ENCODE measurements around the gene KRTAP5-5. TPM values are rescaled to one million over a fixed set of nuclear protein-coding genes. Genes with fewer than 3 reads are reported as not detected.

Gene KRTAP5-5
- total RNA-seq, 1 donor from 2014 or later = not detected

DNA sequence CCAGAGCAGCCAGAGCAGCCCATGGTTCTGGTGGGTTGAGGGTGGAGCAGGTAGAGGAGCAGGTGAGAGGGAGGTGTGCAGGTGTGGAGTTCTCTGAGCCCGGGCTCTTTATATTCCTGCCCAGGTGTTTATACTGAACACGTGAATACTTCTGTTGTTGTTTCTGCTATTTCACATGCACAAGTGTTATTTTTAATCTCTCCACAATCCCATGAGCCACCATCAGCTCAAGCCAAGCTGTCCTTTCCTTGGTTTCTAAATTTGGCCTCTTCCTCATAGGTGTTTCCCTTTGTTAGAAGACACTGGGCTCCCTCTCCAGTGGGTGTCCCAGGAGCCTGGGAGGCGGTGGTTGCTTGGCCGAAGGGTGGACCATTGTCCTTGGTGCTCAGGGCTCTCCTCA lies 21.2 kb upstream of the KRTAP5-5 start, which contains the start of gene KRTAP5-3:
Gene KRTAP5-3, minus strand, starts transcription at position 101 of the 400 bp plus-strand sequence. Its CDS starts 78 bp downstream, at position 23.
- Mint-ChIP-seq H3K36me3 (no peaks in the 10 kb centered on the region), H3K4me3 (peak within 1 kb of the TSS; percentile 12), H3K27me3 (peaks cover 22% of the 10 kb centered on the region), H3K27ac (no peak within 1 kb of the TSS), H3K4me1 (ENCODE audit: unreplicated experiment) (peaks cover 9% of the 10 kb centered on the region), H3K9me3 (no peaks in the 10 kb centered on the region)
- TF ChIP-seq, protein P1, sequence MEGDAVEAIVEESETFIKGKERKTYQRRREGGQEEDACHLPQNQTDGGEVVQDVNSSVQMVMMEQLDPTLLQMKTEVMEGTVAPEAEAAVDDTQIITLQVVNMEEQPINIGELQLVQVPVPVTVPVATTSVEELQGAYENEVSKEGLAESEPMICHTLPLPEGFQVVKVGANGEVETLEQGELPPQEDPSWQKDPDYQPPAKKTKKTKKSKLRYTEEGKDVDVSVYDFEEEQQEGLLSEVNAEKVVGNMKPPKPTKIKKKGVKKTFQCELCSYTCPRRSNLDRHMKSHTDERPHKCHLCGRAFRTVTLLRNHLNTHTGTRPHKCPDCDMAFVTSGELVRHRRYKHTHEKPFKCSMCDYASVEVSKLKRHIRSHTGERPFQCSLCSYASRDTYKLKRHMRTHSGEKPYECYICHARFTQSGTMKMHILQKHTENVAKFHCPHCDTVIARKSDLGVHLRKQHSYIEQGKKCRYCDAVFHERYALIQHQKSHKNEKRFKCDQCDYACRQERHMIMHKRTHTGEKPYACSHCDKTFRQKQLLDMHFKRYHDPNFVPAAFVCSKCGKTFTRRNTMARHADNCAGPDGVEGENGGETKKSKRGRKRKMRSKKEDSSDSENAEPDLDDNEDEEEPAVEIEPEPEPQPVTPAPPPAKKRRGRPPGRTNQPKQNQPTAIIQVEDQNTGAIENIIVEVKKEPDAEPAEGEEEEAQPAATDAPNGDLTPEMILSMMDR (conservative IDR thresholded peaks at IDR 0.05) = no peak
- no peak for DNase-seq (ENCODE audit: extremely low spot score, unreplicated experiment)

DNA sequence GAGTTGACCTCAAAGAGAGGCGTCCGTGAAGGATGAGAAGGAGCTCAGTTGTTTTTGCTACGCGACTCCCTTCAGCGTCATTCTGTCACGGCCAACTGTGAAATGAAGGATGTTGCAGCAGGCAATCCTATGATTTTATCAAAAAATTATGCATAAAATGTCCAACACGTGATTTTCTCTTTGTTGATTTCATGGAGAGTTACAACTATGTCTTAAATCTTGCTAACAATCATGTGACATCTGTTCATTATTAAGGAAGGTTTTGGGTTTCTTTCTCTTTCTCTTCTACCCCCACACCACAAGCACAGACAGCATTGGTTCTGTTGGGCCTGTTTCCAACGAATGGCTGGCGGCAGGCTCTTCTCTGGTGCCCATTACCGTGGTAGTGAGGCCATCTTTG lies 11.3 kb upstream of the KRTAP5-5 start:
- Mint-ChIP-seq H3K4me1 (ENCODE audit: unreplicated experiment) (peaks cover 5% of the 10 kb centered on the region), H3K27ac (no peak overlapping the region), H3K27me3 (peaks cover 42% of the 10 kb centered on the region), H3K9me3 (peaks cover 19% of the 10 kb centered on the region), H3K4me3 (no peak overlapping the region), H3K36me3 (peaks cover 3% of the 10 kb centered on the region)
- TF ChIP-seq, protein P1 (conservative IDR thresholded peaks at IDR 0.05) = no peak
- no peak for DNase-seq (ENCODE audit: extremely low spot score, unreplicated experiment)

DNA sequence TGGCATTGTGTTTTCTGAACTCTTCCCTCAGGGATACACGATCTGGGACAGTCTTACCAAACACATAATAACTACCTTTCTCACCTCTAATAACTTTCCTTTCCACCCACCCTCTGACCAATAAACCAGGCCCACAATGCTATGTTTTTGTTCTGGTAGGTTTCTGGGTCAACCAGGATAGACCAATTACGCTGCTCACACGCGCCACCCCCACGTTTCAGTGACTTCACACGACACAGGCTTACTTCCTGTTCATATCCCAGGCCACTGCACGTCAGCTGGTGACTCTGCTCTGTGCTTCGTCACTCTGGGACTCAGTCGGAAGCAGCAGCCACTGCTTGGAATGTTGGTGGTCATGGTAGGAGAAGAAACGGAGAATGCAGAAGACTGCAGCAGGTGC lies 10.1 kb upstream of the KRTAP5-5 start:
- H3K36me3 Mint-ChIP-seq = peaks cover 3% of the 10 kb centered on the region
- peaks cover 41% of the 10 kb centered on the region for H3K27me3 Mint-ChIP-seq
- DNase-seq (ENCODE audit: extremely low spot score, unreplicated experiment) = no peak
- peak overlapping the region; percentile 14 for H3K27ac Mint-ChIP-seq
- peaks cover 14% of the 10 kb centered on the region for H3K9me3 Mint-ChIP-seq
- no peak overlapping the region for H3K4me3 Mint-ChIP-seq
- peaks cover 5% of the 10 kb centered on the region for H3K4me1 Mint-ChIP-seq (ENCODE audit: unreplicated experiment)
- TF ChIP-seq, protein P1 (conservative IDR thresholded peaks at IDR 0.05) = no peak

DNA sequence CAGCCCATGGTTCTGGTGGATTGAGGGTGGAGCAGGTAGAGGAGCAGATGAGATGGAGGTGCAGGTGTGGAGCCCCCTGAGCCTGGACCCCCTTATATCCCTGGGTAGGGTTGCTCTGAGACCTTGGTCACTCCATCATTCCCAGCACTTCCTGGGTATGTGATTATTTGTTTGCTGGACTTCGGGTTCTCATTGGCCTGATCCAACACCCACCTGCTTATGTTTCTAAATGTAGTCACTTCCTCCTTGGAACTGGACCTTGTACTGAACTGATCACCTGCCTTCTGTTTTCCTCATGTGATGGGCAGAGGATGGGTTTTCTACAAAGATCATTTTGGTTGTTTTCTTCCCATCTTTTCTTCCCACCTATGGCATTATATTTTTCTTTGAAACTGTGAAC lies 7.5 kb upstream of the KRTAP5-5 start, which contains the start of gene KRTAP5-4:
Gene KRTAP5-4, minus strand, starts transcription at position 53 of the 400 bp plus-strand sequence. Its CDS starts 45 bp downstream, at position 8.
- no peaks in the 10 kb centered on the region for H3K36me3 Mint-ChIP-seq
- H3K27me3 Mint-ChIP-seq = peaks cover 32% of the 10 kb centered on the region
- TF ChIP-seq, protein P1 (conservative IDR thresholded peaks at IDR 0.05) = no peak
- H3K4me1 Mint-ChIP-seq (ENCODE audit: unreplicated experiment) = peaks cover 5% of the 10 kb centered on the region
- no peak for DNase-seq (ENCODE audit: extremely low spot score, unreplicated experiment)
- H3K4me3 Mint-ChIP-seq = no peak within 1 kb of the TSS
- peaks cover under 1% of the 10 kb centered on the region for H3K9me3 Mint-ChIP-seq
- H3K27ac Mint-ChIP-seq = no peak within 1 kb of the TSS

DNA sequence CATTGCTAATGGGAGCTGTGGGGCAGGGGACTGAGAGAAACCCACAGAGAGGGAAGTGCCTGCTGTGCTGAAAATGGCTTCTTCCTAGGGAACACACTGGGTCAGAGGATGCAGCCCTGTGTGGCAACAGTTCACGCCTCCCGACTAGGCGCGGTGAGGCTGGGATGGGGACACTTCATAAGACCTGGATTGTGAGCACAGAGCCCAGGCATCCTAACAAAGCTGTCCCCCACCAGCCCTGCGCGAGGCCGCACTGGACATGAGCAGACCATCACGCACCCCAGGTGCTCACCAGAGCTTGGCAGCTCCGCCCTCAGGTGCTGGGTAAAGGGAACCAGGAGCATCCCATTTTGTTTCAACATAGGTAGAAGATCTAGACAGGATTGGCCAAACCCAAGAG lies 5.9 kb upstream of the KRTAP5-5 start:
- TF ChIP-seq, protein P1 (conservative IDR thresholded peaks at IDR 0.05) = no peak
- Mint-ChIP-seq H3K27me3 (peaks cover 36% of the 10 kb centered on the region), H3K4me3 (no peak overlapping the region), H3K4me1 (ENCODE audit: unreplicated experiment) (peaks cover 5% of the 10 kb centered on the region), H3K27ac (no peak overlapping the region), H3K9me3 (no peaks in the 10 kb centered on the region), H3K36me3 (no peaks in the 10 kb centered on the region)
- no peak for DNase-seq (ENCODE audit: extremely low spot score, unreplicated experiment)

DNA sequence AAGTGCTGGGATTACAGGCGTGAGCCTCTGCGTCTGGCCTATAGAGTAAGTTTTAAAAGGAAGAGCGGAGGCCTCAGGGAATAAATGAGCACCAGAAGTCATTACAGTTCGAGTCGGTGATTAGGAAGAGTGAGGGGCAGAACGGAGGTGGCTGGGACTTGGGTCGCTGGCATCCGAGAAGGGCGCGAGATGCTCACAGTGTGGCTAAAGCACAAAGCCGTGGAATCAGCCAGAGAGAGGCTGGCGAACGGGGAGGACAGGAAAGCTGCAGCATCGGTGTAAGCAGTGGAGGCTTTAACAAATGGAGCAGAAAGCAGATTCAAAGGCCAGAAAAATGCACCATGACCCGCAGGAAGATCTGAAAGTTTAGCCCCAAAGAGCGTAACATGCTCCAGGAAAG lies 5.0 kb upstream of the KRTAP5-5 start:
- Mint-ChIP-seq H3K27me3 (peaks cover 38% of the 10 kb centered on the region), H3K9me3 (no peaks in the 10 kb centered on the region), H3K36me3 (no peaks in the 10 kb centered on the region), H3K27ac (no peak overlapping the region), H3K4me3 (no peak overlapping the region), H3K4me1 (ENCODE audit: unreplicated experiment) (peaks cover under 1% of the 10 kb centered on the region)
- no peak for DNase-seq (ENCODE audit: extremely low spot score, unreplicated experiment)
- TF ChIP-seq, protein P1 (conservative IDR thresholded peaks at IDR 0.05) = no peak
